GM23248 (cell line): ENCODE results near the gene IZUMO3. TPM values are rescaled to one million over a fixed set of nuclear protein-coding genes. Genes with fewer than 3 reads are reported as not detected.
"Not testable (repeated sequence)": the region's sequence is repeated elsewhere in the genome, so short reads cannot be mapped to it uniquely, and the experiment has no call there.

Experiments
- DNase-seq: peaks from one replicate; pipeline ENCODE4 v3.0.0-alpha.2; 2015
- H2AFZ ChIP-seq: fragments of 200-600 bp; sonication (generic); 2 replicates; pipeline ENCODE4 v1.6.1; 2016; ENCODE audit warnings: antibody characterized with exemption
- H3F3A ChIP-seq: fragments of 200-600 bp; sonication (generic); 2 replicates; pipeline ENCODE4 v1.6.1; 2016; ENCODE audit warnings: mild to moderate bottlenecking, antibody characterized with exemption, mixed run types; ENCODE audit not compliant: insufficient read depth
- H3K27ac ChIP-seq: fragments of 200-600 bp; sonication (generic); 2 replicates; pipeline ENCODE4 v1.5.1; 2016; ENCODE audit warnings: mild to moderate bottlenecking
- H3K27me3 ChIP-seq: fragments of 200-600 bp; sonication (generic); replicated peaks from 2 replicates; pipeline ENCODE4 v1.6.1; 2016; ENCODE audit warnings: mild to moderate bottlenecking; ENCODE audit not compliant: insufficient read depth
- H3K36me3 ChIP-seq: fragments of 200-600 bp; sonication (generic); 2 replicates; pipeline ENCODE4 v1.6.1; 2016; ENCODE audit warnings: low read depth, mild to moderate bottlenecking
- H3K4me1 ChIP-seq: fragments of 200-600 bp; sonication (generic); 2 replicates; pipeline ENCODE4 v1.6.1; 2016; ENCODE audit warnings: mild to moderate bottlenecking; ENCODE audit not compliant: insufficient read depth
- H3K4me2 ChIP-seq: fragments of 200-600 bp; sonication (generic); one replicate; pipeline ENCODE4 v1.6.1; 2016; ENCODE audit warnings: mild to moderate bottlenecking; ENCODE audit not compliant: unreplicated experiment
- H3K4me3 ChIP-seq: fragments of 200-600 bp; sonication (generic); 2 replicates; pipeline ENCODE4 v1.5.1; 2016; ENCODE audit warnings: mild to moderate bottlenecking
- H3K79me2 ChIP-seq: fragments of 200-600 bp; sonication (generic); 2 replicates; pipeline ENCODE4 v1.6.1; 2016; ENCODE audit warnings: mild to moderate bottlenecking; ENCODE audit not compliant: insufficient read depth
- H3K9ac ChIP-seq: fragments of 200-600 bp; sonication (generic); 2 replicates; pipeline ENCODE4 v1.6.1; 2016; ENCODE audit warnings: mild to moderate bottlenecking
- H3K9me2 ChIP-seq: fragments of 200-600 bp; sonication (generic); 2 replicates; pipeline ENCODE4 v1.6.1; 2016; ENCODE audit warnings: mixed run types, mild to moderate bottlenecking, moderate library complexity; ENCODE audit not compliant: insufficient read depth
- H3K9me3 ChIP-seq: fragments of 200-600 bp; sonication (generic); one replicate; pipeline ENCODE4 v1.6.1; 2017; ENCODE audit warnings: low read depth
- H4K20me1 ChIP-seq: fragments of 200-600 bp; sonication (generic); 2 replicates; pipeline ENCODE4 v1.6.0; 2016; ENCODE audit not compliant: insufficient read depth
- EZH2 ChIP-seq: fragments of 200-600 bp; sonication (generic); IDR thresholded peaks from 2 replicates; pipeline ENCODE4 v1.6.1; 2018; ENCODE audit warnings: antibody characterized with exemption, mild to moderate bottlenecking; ENCODE audit not compliant: insufficient read depth, poor library complexity, severe bottlenecking
- EZH2phosphoT487 ChIP-seq: fragments of 200-600 bp; sonication (generic); IDR thresholded peaks from 2 replicates; pipeline ENCODE4 v1.6.1; 2018; ENCODE audit warnings: antibody characterized with exemption, moderate library complexity, mild to moderate bottlenecking, low read depth; ENCODE audit not compliant: insufficient read depth
- WGBS, 2 experiments: methylation state at CpG; one replicate each; pipeline ENCODE4 v1.1.6; 2015 to 2017; ENCODE audit warnings: low lambda C conversion rate in 2 of 2, low coverage in 1 of 2; ENCODE audit errors: missing lambda C conversion rate in 2 of 2; 5-methylcytosine and 5-hydroxymethylcytosine counted together
- in situ Hi-C: fragments of 300-500 bp; cut with MboI; formaldehyde crosslinking; loops from 2 replicates; pipeline ENCODE4 v1.15.0; 2020
- polyA plus RNA-seq: library from polyadenylated mRNA; unstranded; fragments of >200 nt; fragmentation: Nextera tagmentation; extraction: Ambion mirVana; gene quantifications from 2 replicates; pipeline ENCODE4 v1.2.1, GENCODE V29; 2016
- total RNA-seq: library from RNA; depleted of rRNA; stranded (reverse); fragments of >200 nt; shearing (Covaris generic); gene quantifications from 2 replicates; pipeline ENCODE4 v1.2.3, GENCODE V29; 2014

IZUMO3 gene
- total and polyA plus RNA-seq, 2 experiments from 2014 or later, result not detected

DNA sequence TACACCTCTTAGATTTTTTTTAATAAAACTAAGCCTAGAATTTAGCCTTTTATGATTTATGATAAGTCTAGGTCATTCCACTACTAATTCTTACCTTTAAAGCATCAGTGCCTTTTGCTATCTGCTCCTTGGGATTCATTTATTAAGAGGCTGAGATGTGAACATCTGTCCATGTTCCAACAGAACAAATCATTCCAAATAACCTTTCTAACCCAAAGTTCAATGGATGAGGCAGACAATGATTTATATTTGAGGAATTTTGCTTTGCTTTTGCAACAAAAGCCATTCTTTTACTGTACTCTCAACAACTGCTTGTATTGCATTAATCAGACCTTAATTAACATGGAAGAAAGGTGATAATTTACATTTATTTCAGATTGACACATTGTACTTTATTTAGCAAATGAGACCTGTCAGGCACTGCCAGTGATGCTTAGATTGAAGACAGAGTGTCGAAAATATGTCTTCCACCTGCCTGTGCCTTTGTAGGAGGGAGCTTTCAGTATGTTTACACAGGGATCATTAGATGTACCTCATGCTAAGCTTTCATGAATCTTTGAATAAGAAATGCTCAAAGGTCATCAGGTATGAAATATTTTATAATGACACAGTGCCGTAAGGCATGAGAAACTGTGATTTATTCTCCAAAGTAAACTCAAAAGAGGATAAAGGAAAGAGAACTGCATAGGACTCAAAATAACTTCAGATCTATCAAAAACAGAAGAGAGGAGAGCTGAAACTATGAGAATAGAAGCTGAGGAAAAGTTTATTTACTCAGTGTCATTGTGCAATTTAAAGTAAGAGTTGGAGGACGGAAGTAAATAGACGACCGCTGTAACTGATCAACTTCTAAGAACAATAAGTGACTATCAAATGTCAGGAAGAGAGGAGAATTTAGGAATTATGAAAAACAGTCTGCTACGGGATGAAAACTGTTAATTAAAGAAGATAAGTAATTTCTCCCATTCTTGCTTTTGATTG lies 36.7 kb upstream of the IZUMO3 start:
- Histone ChIP-seq H3K4me3 (no peak overlapping the region), H3K27me3 (no peaks in the 10 kb centered on the region), H3K4me2 (no peak overlapping the region), H3K36me3 (no peaks in the 10 kb centered on the region), H2AFZ (no peak overlapping the region), H3K9ac (no peak overlapping the region), H3K9me3 (no peaks in the 10 kb centered on the region), H3K9me2 (no peaks in the 10 kb centered on the region), H4K20me1 (no peaks in the 10 kb centered on the region), H3K27ac (no peak overlapping the region), H3K79me2 (no peaks in the 10 kb centered on the region), H3F3A (no peaks in the 10 kb centered on the region), H3K4me1 (no peaks in the 10 kb centered on the region)
- TF ChIP-seq EZH2phosphoT487 (no peak), EZH2 (no peak)
- no peak for DNase-seq
- in situ Hi-C loops, result no loop called here
- WGBS, 2 experiments, result 38% methylated on average over 6 of the region's 6 CpGs

DNA sequence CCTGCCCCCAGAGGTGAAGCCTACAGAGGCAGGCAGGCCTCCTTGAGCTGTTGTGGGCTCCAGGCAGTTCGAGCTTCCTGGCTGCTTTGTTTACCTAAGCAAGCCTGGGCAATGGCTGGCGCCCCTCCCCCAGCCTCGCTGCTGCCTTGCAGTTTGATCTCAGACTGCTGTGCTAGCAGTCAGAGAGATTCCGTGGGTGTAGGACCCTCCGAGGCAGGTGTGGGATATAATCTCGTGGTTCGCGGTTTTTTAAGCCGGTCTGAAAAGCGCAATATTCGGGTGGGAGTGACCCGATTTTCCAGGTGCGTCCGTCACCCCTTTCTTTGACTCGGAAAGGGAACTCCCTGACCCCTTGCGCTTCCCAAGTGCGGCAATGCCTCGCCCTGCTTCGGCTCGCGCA lies 34.3 kb upstream of the IZUMO3 start:
- H3K9ac ChIP-seq, H3K9me2 ChIP-seq, H3K36me3 ChIP-seq, H3K79me2 ChIP-seq, H4K20me1 ChIP-seq, H3F3A ChIP-seq, H3K9me3 ChIP-seq, H2AFZ ChIP-seq, H3K4me2 ChIP-seq, H3K27me3 ChIP-seq, in situ Hi-C loops, H3K27ac ChIP-seq, H3K4me3 ChIP-seq, DNase-seq, H3K4me1 ChIP-seq: not testable (repeated sequence)
- WGBS, 2 experiments, result 57 to 59% methylated on average over 20 to 21 of the region's 21 CpGs

DNA sequence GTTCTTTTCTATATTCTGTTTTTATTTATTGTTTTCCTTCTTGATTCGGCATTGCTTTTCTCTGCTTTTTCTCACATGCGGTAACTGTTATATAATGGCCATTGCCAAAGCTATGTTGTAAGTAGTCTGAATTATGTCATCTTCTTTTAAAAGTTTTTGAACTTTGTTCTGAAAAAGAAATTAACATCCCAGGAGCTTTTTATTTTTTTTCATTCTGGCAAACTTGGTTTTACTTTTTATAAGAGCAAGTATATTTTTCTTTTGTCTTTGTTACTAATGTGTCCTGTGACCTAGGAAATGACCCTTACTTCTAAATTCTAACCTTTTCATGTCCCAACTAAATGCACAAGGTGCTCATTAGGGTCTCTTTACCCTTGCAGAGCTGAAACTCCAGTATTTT lies 26.7 kb upstream of the IZUMO3 start:
- Histone ChIP-seq H3K4me1 (no peaks in the 10 kb centered on the region), H3F3A (no peaks in the 10 kb centered on the region), H3K4me2 (no peak overlapping the region), H3K9me3 (no peaks in the 10 kb centered on the region), H3K4me3 (no peak overlapping the region), H4K20me1 (no peaks in the 10 kb centered on the region), H2AFZ (no peak overlapping the region), H3K79me2 (no peaks in the 10 kb centered on the region), H3K27ac (no peak overlapping the region), H3K36me3 (no peaks in the 10 kb centered on the region), H3K9ac (no peak overlapping the region), H3K27me3 (no peaks in the 10 kb centered on the region), H3K9me2 (no peaks in the 10 kb centered on the region)
- in situ Hi-C loops, result no loop called here
- TF ChIP-seq EZH2phosphoT487, result no peak
- TF ChIP-seq EZH2, result no peak
- DNase-seq, result no peak
- 5 to 10% methylated on average over 2 of the region's 2 CpGs for WGBS, 2 experiments

DNA sequence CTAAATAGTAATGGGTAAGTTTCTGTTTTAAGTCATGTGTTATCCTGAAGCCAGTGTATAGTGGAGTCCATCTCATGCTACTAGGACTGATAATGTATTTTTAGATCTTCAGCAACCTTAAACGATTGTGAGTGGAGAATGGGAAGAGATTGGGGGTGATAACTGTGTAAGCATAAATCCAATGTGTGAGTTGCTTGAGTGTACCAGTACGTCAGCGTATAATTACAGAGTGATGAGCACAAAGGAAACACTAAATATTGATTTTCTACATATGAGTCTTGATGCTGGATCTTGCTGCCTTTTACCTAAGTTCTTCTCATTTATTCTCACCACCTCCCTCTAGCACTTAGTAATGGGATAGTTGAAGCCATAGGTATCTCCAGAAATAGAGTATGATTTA lies 16.3 kb upstream of the IZUMO3 start:
- Histone ChIP-seq H4K20me1 (no peaks in the 10 kb centered on the region), H3K27me3 (no peaks in the 10 kb centered on the region), H3K27ac (no peak overlapping the region), H3K36me3 (no peaks in the 10 kb centered on the region), H3K9me2 (no peaks in the 10 kb centered on the region), H3K4me2 (no peak overlapping the region), H3F3A (no peaks in the 10 kb centered on the region), H3K4me3 (no peak overlapping the region), H3K79me2 (no peaks in the 10 kb centered on the region), H2AFZ (no peak overlapping the region), H3K4me1 (no peaks in the 10 kb centered on the region), H3K9me3 (no peaks in the 10 kb centered on the region), H3K9ac (no peak overlapping the region)
- no peak for TF ChIP-seq EZH2
- no peak for TF ChIP-seq EZH2phosphoT487
- no peak for DNase-seq
- in situ Hi-C loops, result no loop called here
- WGBS, 2 experiments, result 50 to 59% methylated on average over 3 of the region's 3 CpGs
